HG03460 (cell line): ENCODE results near the gene SLC6A5.
"Not testable (repeated sequence)": the region's sequence is repeated elsewhere in the genome, so short reads cannot be mapped to it uniquely, and the experiment has no call there.

Experiments used
- ATAC-seq: cut with Tn5 transposase; IDR thresholded peaks from one replicate; pipeline ENCODE4 v1.9.1; 2021; ENCODE audit not compliant: unreplicated experiment

SLC6A5 gene

GRCh38 chr11:20599221-20600019 lies at the start of gene SLC6A5:
Gene SLC6A5 (plus strand): TSS chr11:20599608. CDS start chr11:20599673, 65 bp downstream.
- no peak for ATAC-seq

- no peak for ATAC-seq
These were observed 48.3 kb upstream of the SLC6A5 start for GRCh38 chr11:20551096-20551495.

- no peak for ATAC-seq
These were observed 43.6 kb upstream of the SLC6A5 start for GRCh38 chr11:20555783-20556182.

GRCh38 chr11:20556396-20556795 lies 43.0 kb upstream of the SLC6A5 start:
- not testable (repeated sequence) for ATAC-seq

GRCh38 chr11:20558741-20559140 lies 40.7 kb upstream of the SLC6A5 start:
- no peak for ATAC-seq

GRCh38 chr11:20559523-20560300 lies 39.7 kb upstream of the SLC6A5 start:
- ATAC-seq: no peak

- no peak for ATAC-seq
These were observed 37.5 kb upstream of the SLC6A5 start for GRCh38 chr11:20561915-20562314.

GRCh38 chr11:20563866-20564265 lies 35.5 kb upstream of the SLC6A5 start:
- no peak for ATAC-seq

- ATAC-seq: no peak
These were observed 34.4 kb upstream of the SLC6A5 start for GRCh38 chr11:20564846-20565635.

- ATAC-seq: not testable (repeated sequence)
These were observed 33.3 kb upstream of the SLC6A5 start for GRCh38 chr11:20566115-20566514.

- ATAC-seq: no peak
These were observed 32.6 kb upstream of the SLC6A5 start for GRCh38 chr11:20566591-20567434.

GRCh38 chr11:20579725-20580124 lies 19.7 kb upstream of the SLC6A5 start:
- ATAC-seq: not testable (repeated sequence)

GRCh38 chr11:20583201-20583600 lies 16.2 kb upstream of the SLC6A5 start:
- no peak for ATAC-seq

GRCh38 chr11:20584093-20584774 lies 15.2 kb upstream of the SLC6A5 start:
- ATAC-seq: no peak

GRCh38 chr11:20589796-20590195 lies 9.6 kb upstream of the SLC6A5 start:
- ATAC-seq: no peak

GRCh38 chr11:20590381-20590780 lies 9.0 kb upstream of the SLC6A5 start:
- ATAC-seq: no peak

GRCh38 chr11:20592741-20593140 lies 6.7 kb upstream of the SLC6A5 start:
- ATAC-seq: no peak

- ATAC-seq: no peak
These were observed 4.9 kb upstream of the SLC6A5 start for GRCh38 chr11:20594274-20595061.

- no peak for ATAC-seq
These were observed 4.3 kb upstream of the SLC6A5 start for GRCh38 chr11:20595101-20595500.
